Nephron progenitor cell (in vitro differentiated cells): ENCODE results near the gene TIMM10.

Source experiments
- DNase-seq: peaks from one replicate; pipeline ENCODE4 v3.0.0; 2021
- H3K27ac Mint-ChIP-seq: 2 replicates; pipeline ENCODE4 v1.8.0; 2021; ENCODE audit warnings: mild to moderate bottlenecking, moderate library complexity, mixed read lengths
- H3K27me3 Mint-ChIP-seq: 2 replicates; pipeline ENCODE4 v1.8.0; 2021; ENCODE audit warnings: mild to moderate bottlenecking, low read depth, mixed read lengths; ENCODE audit not compliant: poor library complexity
- H3K36me3 Mint-ChIP-seq: 2 replicates; pipeline ENCODE4 v1.8.0; 2021; ENCODE audit warnings: low read depth, mixed read lengths
- H3K4me1 Mint-ChIP-seq: 2 replicates; pipeline ENCODE4 v1.8.0; 2021; ENCODE audit warnings: mixed read lengths
- H3K4me3 Mint-ChIP-seq: 2 replicates; pipeline ENCODE4 v1.8.0; 2021; ENCODE audit warnings: mild to moderate bottlenecking, moderate library complexity, mixed read lengths
- H3K9me3 Mint-ChIP-seq: 2 replicates; pipeline ENCODE4 v1.8.0; 2021; ENCODE audit warnings: mild to moderate bottlenecking, moderate library complexity, mixed read lengths
- TF ChIP-seq, protein P1 (sequence below): fragments of 200-600 bp; sonication (generic); IDR thresholded peaks from 2 replicates; pipeline ENCODE4 v1.5.0; 2021; ENCODE audit warnings: antibody characterized with exemption

TIMM10 gene

DNA sequence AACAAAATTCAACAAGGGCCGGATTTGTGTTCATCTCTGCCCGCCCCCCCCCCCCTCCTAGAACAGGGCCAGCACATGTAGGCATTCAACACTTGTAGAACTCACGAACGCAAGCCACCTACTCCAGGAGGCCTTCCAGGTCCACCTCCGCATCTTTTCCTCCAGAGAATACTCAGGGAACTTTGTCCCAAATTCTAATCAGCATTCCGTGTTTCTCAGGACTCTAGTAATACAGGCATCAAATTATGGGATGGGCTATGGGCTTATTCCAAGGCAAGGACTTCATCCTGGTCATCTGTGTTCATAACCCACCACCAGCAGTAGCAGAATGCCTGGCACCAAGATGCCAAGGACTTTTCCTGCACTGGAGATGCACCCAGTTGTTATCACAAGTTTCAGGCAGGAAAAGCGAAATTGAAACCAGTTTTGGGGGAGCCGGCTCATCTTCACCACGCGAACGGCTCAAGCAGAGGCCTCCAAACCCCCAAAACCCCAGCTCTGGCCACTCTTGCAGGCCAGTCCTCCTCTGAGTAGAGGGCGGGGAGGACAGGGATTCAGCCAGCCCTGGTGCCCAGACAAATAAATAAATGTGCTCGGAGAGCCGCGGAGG lies 36.5 kb upstream of the TIMM10 start:
- H3K4me1 Mint-ChIP-seq: peaks cover 61% of the 10 kb centered on the region
- TF ChIP-seq, protein P1, sequence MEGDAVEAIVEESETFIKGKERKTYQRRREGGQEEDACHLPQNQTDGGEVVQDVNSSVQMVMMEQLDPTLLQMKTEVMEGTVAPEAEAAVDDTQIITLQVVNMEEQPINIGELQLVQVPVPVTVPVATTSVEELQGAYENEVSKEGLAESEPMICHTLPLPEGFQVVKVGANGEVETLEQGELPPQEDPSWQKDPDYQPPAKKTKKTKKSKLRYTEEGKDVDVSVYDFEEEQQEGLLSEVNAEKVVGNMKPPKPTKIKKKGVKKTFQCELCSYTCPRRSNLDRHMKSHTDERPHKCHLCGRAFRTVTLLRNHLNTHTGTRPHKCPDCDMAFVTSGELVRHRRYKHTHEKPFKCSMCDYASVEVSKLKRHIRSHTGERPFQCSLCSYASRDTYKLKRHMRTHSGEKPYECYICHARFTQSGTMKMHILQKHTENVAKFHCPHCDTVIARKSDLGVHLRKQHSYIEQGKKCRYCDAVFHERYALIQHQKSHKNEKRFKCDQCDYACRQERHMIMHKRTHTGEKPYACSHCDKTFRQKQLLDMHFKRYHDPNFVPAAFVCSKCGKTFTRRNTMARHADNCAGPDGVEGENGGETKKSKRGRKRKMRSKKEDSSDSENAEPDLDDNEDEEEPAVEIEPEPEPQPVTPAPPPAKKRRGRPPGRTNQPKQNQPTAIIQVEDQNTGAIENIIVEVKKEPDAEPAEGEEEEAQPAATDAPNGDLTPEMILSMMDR: no peak
- no peaks in the 10 kb centered on the region for H3K9me3 Mint-ChIP-seq
- H3K36me3 Mint-ChIP-seq: peaks cover 22% of the 10 kb centered on the region
- H3K4me3 Mint-ChIP-seq: peak overlapping the region; percentile 96
- H3K27me3 Mint-ChIP-seq: peaks cover 4% of the 10 kb centered on the region
- H3K27ac Mint-ChIP-seq: no peak overlapping the region
- no peak for DNase-seq

DNA sequence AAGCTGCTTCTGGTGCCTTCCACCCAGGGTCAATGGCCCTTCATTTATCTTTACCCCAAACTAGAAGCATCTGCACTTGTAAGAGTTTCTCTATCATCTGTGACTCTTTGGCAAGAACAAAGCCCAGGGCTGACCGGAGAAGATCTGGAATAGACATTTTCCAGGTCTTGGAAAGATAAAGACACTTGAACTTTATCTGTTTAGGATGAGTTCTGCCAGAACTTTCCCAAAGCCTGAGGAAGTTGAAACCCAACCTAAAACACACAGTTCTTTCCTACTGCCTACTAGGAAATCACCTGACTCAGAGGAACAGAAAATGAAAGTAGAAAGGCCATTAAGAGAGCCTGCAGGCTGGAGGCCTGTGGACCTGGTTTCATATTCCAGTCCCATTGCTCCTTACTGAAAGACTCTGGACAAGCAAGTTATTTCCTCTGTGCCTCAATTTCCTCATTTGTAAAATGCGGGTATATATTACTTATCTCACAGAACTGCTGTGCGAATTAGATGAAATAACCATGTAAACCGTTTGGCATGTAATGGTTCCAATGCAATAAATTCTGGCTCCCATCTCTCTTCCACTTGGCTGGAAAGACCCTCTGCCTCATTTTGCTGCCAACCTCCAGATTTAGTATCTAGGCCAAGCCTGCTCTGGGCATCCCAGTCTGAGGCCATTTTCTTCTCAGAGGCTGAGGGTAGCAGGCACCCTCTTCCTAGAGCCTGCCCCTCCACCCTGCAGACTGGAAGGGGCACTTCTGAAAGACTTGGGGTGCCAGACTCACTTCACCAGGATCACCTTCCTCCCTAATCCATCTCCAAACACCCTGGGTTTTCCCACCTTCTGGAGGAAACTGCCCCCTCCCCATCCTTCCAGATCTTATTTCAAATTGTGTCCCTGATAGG lies 35.7 kb upstream of the TIMM10 start:
- peaks cover 4% of the 10 kb centered on the region for H3K27me3 Mint-ChIP-seq
- H3K27ac Mint-ChIP-seq: peak overlapping the region; percentile 2
- H3K9me3 Mint-ChIP-seq: no peaks in the 10 kb centered on the region
- DNase-seq: no peak
- peak overlapping the region; percentile 96 for H3K4me3 Mint-ChIP-seq
- peaks cover 61% of the 10 kb centered on the region for H3K4me1 Mint-ChIP-seq
- H3K36me3 Mint-ChIP-seq: peaks cover 24% of the 10 kb centered on the region
- TF ChIP-seq, protein P1: no peak

DNA sequence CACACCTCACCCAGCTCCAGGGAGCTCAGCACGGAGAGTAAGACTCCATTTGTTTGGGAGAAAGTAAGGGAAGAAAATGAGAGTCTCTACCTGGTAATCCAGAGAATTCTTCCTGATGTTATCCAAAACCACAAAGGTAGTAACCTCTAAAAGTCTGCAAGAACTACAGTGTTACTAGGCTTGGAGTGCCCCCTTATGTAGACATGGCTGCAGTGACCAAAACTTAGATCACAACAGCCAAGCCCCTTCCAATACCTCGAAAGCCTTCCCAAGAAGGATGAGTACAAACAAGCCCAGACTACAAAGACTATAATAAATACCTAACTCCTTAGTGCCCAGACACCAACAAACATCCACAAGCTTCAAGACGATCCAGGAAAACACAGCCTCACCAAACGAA lies 32.0 kb upstream of the TIMM10 start:
- Mint-ChIP-seq H3K36me3 (peaks cover 52% of the 10 kb centered on the region), H3K9me3 (no peaks in the 10 kb centered on the region), H3K27me3 (no peaks in the 10 kb centered on the region), H3K27ac (peak overlapping the region; percentile 77), H3K4me1 (peaks cover 55% of the 10 kb centered on the region), H3K4me3 (peak overlapping the region; percentile 19)
- TF ChIP-seq, protein P1: no peak
- no peak for DNase-seq

DNA sequence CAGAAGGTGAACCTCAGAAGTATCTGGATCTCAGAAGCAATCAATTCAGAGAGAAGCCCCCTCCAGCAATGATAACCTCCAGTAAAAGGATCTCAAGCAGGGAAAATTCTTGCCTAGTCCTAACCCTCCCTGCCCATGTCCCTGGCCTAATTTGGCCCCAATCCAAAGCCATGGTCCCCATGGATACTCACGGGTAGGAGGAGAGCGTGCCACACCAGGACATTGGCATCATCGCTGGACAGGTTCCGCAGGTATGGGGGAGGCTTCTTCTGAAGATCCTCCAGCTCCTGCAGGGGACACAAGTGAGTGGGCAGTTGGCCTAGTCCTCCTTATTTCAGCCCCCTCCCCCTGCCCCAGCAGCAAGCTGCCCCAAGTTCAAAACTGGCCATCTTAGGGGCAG lies 29.6 kb upstream of the TIMM10 start:
- DNase-seq: no peak
- Mint-ChIP-seq H3K4me3 (no peak overlapping the region), H3K27me3 (no peaks in the 10 kb centered on the region), H3K9me3 (no peaks in the 10 kb centered on the region), H3K4me1 (peaks cover 38% of the 10 kb centered on the region), H3K27ac (no peak overlapping the region), H3K36me3 (peaks cover 68% of the 10 kb centered on the region)
- TF ChIP-seq, protein P1: no peak

DNA sequence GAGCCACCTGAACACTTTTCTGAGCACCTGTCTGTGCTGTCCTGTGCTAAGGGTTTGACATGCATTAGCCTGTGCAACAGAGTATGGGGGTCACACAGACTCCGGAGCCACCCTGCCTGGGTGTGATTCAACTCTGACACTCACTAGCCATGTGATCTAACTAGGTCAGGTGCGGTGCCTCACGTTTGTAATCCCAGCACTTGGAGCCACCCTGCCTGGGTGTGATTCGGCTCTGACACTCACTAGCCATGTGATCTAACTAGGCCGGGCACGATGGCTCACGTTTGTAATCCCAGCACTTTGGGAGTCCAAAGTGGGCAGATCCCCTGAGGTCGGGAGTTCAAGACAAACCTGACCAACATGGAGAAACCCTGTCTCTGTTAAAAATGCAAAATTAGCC lies 25.5 kb upstream of the TIMM10 start:
- no peak overlapping the region for H3K4me3 Mint-ChIP-seq
- no peak for DNase-seq
- H3K4me1 Mint-ChIP-seq: peaks cover 11% of the 10 kb centered on the region
- TF ChIP-seq, protein P1: no peak
- H3K36me3 Mint-ChIP-seq: peaks cover 80% of the 10 kb centered on the region
- H3K27ac Mint-ChIP-seq: peak overlapping the region; percentile 64
- H3K27me3 Mint-ChIP-seq: no peaks in the 10 kb centered on the region
- no peaks in the 10 kb centered on the region for H3K9me3 Mint-ChIP-seq
